GM23248 (cell line): ENCODE data around the gene TPM4.

ENCODE experiments used
- EZH2 ChIP-seq: fragments of 200-600 bp; sonication (generic); IDR thresholded peaks from 2 replicates; pipeline ENCODE4 v1.6.1; 2018; ENCODE audit warnings: antibody characterized with exemption, mild to moderate bottlenecking; ENCODE audit not compliant: insufficient read depth, poor library complexity, severe bottlenecking
- EZH2phosphoT487 ChIP-seq: fragments of 200-600 bp; sonication (generic); IDR thresholded peaks from 2 replicates; pipeline ENCODE4 v1.6.1; 2018; ENCODE audit warnings: antibody characterized with exemption, moderate library complexity, mild to moderate bottlenecking, low read depth; ENCODE audit not compliant: insufficient read depth

GRCh38 chr19:16034958-16035560, 41.2 kb upstream of the TPM4 start:
- TF ChIP-seq EZH2 (no peak), EZH2phosphoT487 (no peak)
